GM12875 (cell line): ENCODE data around the gene KCND2.

Experiments used
- H3K4me3 ChIP-seq: one replicate; pipeline ENCODE4 v1.5.1; 2011; ENCODE audit warnings: low read depth, low read length, control low read depth
- TF ChIP-seq, protein P1 (sequence below): IDR thresholded peaks from 2 replicates; pipeline ENCODE4 v1.5.1; 2011; ENCODE audit warnings: low read depth, mild to moderate bottlenecking, control low read depth, inconsistent platforms, low read length, moderate library complexity, borderline replicate concordance; ENCODE audit not compliant: insufficient read depth

The KCND2 gene

GRCh38 chr7:120307991-120308545 is 35.1 kb downstream of the KCND2 start:
- no peak overlapping the region for H3K4me3 ChIP-seq
- TF ChIP-seq, protein P1, sequence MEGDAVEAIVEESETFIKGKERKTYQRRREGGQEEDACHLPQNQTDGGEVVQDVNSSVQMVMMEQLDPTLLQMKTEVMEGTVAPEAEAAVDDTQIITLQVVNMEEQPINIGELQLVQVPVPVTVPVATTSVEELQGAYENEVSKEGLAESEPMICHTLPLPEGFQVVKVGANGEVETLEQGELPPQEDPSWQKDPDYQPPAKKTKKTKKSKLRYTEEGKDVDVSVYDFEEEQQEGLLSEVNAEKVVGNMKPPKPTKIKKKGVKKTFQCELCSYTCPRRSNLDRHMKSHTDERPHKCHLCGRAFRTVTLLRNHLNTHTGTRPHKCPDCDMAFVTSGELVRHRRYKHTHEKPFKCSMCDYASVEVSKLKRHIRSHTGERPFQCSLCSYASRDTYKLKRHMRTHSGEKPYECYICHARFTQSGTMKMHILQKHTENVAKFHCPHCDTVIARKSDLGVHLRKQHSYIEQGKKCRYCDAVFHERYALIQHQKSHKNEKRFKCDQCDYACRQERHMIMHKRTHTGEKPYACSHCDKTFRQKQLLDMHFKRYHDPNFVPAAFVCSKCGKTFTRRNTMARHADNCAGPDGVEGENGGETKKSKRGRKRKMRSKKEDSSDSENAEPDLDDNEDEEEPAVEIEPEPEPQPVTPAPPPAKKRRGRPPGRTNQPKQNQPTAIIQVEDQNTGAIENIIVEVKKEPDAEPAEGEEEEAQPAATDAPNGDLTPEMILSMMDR = no peak

- no peak overlapping the region for H3K4me3 ChIP-seq
- TF ChIP-seq, protein P1 = no peak
Measured at GRCh38 chr7:120311028-120311788, 38.2 kb downstream of the KCND2 start.

DNA sequence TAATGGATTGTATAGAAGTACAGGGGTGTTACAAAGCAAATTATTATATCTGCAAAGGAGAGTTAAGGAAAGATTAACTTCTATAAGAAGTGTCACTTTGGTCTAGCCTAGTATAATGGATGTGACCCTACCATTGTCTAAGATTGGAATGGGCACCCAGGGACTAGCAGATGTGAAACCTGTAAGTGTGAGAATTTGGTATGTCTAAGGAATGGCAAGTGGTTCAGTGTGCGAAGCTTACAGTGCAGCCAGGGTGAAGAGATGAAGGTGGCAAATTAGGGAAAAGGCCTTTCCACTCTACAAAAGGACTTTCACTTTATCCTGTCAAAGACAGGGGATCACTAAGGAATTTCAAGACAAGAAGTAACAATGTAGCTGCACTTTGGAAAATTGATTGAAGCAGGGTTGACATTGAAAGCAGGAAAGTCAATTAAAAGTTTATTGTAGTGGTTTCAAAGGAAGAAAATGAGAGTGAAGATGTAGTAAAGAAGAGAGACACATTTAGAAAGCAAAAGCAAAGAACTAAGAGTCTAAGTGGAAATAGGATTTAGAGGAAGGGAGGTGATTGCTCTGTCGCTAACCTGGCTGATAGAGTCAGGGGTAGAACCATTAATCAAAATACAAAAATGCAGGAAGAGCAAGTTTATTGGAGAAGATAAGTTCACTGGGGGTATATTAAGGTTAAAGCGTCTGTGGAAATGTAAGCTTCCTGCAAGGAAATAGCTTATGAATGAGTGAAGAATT is 47.4 kb downstream of the KCND2 start:
- TF ChIP-seq, protein P1 = no peak

DNA sequence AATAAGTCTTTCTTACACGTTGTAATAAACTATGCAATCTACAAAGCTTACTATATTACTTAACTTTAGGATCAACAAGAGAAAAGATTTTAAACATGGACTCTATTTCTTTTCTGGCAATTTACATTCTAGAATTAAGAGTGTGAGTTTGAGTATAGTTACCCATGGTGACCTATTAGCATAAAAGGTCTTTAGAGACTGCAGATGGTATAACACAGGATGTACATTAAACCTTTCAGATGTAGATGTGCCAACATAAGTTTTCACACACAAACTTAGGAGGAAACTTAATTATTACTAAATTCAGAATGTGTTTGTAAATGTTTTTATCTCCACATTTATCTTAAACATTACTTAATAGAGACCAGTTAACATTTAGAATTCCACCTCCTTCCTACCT is 54.1 kb downstream of the KCND2 start:
- H3K4me3 ChIP-seq = no peak overlapping the region
- TF ChIP-seq, protein P1 = no peak

More for the DNA sequence above, 47.4 kb downstream of the KCND2 start:
- H3K4me3 ChIP-seq = peak overlapping the region; percentile 4

- no peak overlapping the region for H3K4me3 ChIP-seq
- TF ChIP-seq, protein P1 = no peak
Measured at GRCh38 chr7:120332433-120332832, 59.5 kb downstream of the KCND2 start.

DNA sequence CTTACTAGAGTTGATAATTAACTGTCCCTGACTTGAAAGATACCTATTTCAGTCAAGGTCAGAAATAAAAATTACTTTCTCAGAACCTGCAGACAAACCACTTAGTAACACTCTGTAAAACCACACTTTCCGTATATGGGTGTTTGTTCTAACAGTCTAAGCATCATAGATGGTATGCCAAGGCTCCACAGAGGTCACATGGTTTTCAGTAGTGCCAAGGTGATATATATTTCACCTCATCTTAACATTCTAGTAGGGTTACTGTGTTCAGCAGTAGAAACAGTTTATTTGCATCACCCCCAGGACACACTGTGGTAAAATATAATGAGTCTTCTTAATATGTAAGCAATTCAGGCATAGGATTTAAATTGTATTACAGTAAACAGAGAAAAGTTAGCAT is 61.5 kb downstream of the KCND2 start:
- TF ChIP-seq, protein P1 = no peak
- H3K4me3 ChIP-seq = no peak overlapping the region
